Measurements from ENCODE around the gene APOO. TPM values are rescaled to one million over a fixed set of nuclear protein-coding genes. Genes with fewer than 3 reads are reported as not detected.
A peak's percentile ranks its signal among the peaks of the same experiment; 100 is the strongest.

The APOO gene
- total RNA-seq (2014; rRNA removed; shearing (Covaris generic)), result 72.0 and 72.2 TPM in 2 replicates

DNA sequence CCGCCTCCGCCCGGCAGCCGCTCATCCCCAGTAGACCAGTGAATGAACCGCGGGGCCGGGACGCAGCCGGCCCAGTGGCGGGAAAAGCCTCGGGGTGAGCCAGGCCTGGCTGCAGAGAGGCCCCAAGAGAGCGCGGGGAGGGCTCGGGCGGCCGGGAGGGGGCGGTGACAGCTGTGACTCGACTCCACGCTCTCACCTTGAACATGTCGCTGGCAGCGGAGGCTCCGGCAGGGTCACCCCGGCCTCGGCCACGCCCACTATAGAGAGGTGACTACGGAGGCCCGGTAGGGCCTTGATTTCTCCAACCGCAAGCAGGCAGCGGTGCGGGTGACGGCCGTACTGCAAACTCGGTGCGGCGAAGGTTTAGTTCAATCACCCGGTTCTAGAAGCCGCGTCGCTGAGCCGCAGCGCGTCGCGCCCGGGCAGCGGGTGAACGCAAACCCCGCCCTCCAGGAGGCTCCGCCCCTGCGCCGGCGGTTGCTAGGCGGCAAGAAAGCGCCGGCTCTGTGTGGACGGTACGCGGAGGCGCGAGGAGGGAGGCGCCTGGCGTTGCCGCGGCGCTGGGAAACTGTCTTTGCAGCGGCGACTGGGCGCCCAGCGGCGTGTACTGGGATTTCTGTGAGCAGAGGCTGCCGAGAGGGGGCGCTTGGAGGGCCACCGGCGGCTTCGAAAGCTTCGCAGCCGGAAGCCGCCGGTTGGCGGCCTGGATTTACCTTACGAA is at the start of gene APOO, which contains the start of gene CXorf58:
Gene APOO (minus strand): TSS at position 441 of the 721 bp plus-strand sequence. CDS start 236 bp downstream, at position 205.
Gene CXorf58 (plus strand): TSS at position 509 of the 721 bp plus-strand sequence. CDS start 2,297 bp downstream, outside the sequence.
- DNase-seq, result peak; percentile 96
- Histone ChIP-seq H3K36me3 (replicated peaks; ENCODE audit: control insufficient read depth, insufficient read depth, low read length) (no peaks in the 10 kb centered on the region), H3K27me3 (ENCODE audit: control insufficient read depth, insufficient read depth, low read length) (no peaks in the 10 kb centered on the region), H3K4me3 (ENCODE audit: insufficient read depth, low read depth, low read length) (peak within 1 kb of the TSS; percentile 60)

DNA sequence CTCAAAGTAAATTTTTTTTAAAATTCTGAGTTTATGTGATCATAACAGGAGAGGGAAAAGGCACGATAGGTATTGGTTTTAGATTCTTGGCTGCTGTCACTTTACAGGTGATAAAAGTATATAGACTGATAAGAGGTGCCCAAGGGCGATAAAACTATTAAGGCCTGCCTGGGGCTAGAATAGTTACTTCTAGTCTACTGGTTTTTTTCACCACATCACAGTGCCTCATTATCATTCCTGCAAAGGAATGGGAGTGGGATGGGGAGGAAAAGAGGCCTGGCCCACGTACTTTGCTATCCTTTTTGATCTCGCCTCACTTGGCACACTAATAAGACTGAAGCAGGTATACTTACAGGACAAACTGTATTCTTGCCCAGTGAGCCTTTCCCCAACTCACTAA is 46.7 kb upstream of the APOO start:
- Histone ChIP-seq H3K36me3 (replicated peaks; ENCODE audit: control insufficient read depth, insufficient read depth, low read length) (no peaks in the 10 kb centered on the region), H3K27me3 (ENCODE audit: control insufficient read depth, insufficient read depth, low read length) (no peaks in the 10 kb centered on the region), H3K4me3 (ENCODE audit: insufficient read depth, low read depth, low read length) (no peak overlapping the region)
- DNase-seq, result peak; percentile 25

- Histone ChIP-seq H3K4me3 (ENCODE audit: insufficient read depth, low read depth, low read length) (no peak overlapping the region), H3K27me3 (ENCODE audit: control insufficient read depth, insufficient read depth, low read length) (no peaks in the 10 kb centered on the region), H3K36me3 (replicated peaks; ENCODE audit: control insufficient read depth, insufficient read depth, low read length) (no peaks in the 10 kb centered on the region)
- peak; percentile 12 for DNase-seq
Measured at GRCh38 chrX:23953908-23954269, 46.2 kb upstream of the APOO start.

DNA sequence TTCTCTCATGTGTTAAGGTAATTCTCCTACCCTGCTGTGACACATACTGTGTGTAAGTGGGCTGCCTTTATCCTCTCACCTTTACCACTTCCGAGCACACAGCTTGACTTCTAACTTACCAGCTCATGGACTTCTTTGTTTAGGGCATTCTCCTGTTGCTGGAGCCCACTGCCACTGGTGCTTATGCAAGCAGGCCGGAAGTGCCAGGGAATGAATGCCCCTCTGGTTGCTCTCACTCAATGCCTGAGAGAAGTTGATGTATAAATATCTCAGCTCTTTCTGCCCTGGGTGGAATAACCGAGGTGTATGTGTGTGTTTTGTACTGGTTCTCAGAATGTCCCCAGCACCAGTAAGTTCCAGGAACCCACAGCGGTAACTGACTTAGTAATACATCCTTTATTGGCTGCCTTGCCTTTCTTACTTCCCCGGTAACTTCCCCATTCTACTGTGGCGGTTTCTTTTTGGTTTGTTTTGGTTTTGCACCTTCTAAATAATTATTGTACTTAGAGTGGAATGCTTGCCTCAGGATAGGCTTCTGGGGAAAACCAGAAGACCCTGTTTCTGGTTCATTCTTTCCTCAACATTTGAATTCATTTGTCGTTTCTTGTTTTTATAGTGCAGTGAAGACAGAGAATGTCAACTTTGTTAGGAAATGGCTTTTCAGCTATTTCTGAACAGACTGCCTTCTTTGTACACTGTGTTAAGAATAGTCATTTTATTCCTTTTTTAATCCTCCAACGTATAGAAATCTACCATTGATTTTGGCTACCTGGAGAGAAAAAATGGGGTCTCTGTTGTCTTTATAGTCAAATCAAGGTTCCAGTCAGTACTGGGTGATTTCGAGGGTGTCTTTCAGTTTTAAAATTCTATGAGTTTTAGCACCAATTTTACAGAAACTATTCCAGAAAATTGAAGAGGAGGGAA is 45.5 kb upstream of the APOO start:
- Histone ChIP-seq H3K27me3 (ENCODE audit: control insufficient read depth, insufficient read depth, low read length) (no peaks in the 10 kb centered on the region), H3K4me3 (ENCODE audit: insufficient read depth, low read depth, low read length) (no peak overlapping the region), H3K36me3 (replicated peaks; ENCODE audit: control insufficient read depth, insufficient read depth, low read length) (no peaks in the 10 kb centered on the region)
- peak; percentile 80 for DNase-seq

DNA sequence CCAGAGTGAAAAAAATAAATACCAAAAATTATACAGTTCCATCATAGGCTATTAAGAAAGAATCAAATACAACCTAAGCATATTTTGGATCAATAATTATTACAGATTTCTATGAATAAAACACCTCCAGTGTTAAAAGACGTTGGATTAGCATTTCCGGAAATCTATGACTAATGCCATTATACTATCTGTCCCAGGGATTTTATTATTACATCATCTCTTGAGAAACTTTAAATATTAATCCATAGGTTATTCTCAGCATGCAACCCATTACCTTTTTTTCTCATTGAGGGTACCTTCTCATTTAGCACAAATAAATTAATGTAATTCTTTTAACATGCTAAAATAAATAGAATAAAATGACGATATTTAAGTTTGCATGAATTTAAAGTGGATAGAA is 44.7 kb upstream of the APOO start:
- H3K36me3 ChIP-seq (replicated peaks; ENCODE audit: control insufficient read depth, insufficient read depth, low read length), result no peaks in the 10 kb centered on the region
- no peaks in the 10 kb centered on the region for H3K27me3 ChIP-seq (ENCODE audit: control insufficient read depth, insufficient read depth, low read length)
- H3K4me3 ChIP-seq (ENCODE audit: insufficient read depth, low read depth, low read length), result no peak overlapping the region
- no peak for DNase-seq

GRCh38 chrX:23945206-23945605 is 37.5 kb upstream of the APOO start:
- H3K4me3 ChIP-seq (ENCODE audit: insufficient read depth, low read depth, low read length), result no peak overlapping the region
- no peak for DNase-seq
- no peaks in the 10 kb centered on the region for H3K36me3 ChIP-seq (replicated peaks; ENCODE audit: control insufficient read depth, insufficient read depth, low read length)
- H3K27me3 ChIP-seq (ENCODE audit: control insufficient read depth, insufficient read depth, low read length), result no peaks in the 10 kb centered on the region

DNA sequence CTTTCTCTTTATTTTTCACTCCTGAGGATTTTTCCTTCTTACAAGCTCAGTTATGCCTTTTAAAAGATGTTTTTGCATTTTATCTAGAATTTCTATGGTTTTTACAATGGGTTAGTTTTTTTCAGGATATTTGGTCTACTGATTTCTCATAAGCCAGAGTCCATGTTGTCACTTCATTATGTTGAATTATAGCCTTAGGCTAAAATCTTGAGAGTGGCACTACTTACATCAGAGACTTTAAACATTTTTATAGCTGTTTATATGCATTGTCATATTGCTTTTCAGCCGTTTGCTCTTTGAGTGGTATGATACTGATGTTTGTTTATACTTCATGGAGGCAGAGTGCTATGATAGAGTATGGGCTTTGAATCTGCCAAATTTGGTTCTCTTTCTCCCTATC is 36.5 kb upstream of the APOO start:
- Histone ChIP-seq H3K27me3 (ENCODE audit: control insufficient read depth, insufficient read depth, low read length) (no peaks in the 10 kb centered on the region), H3K36me3 (replicated peaks; ENCODE audit: control insufficient read depth, insufficient read depth, low read length) (no peaks in the 10 kb centered on the region), H3K4me3 (ENCODE audit: insufficient read depth, low read depth, low read length) (no peak overlapping the region)
- no peak for DNase-seq

DNA sequence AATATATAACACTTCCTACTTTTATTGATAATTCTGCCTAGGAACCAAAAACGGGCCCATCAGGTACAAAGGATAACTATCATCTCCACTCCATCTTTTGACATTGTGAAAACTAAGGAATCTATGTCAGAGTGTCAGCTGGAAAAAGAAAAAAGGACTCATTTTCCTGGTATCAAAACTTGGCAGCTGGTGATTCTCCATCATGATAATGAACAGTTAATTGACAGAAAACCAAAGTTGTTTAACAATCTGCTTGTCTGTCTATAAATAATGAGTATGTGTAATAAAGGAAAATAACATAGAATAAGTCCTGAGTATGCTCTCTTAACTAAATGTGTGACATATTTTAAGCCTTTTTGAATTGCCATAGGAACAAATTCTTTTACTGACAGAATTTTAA is 31.5 kb upstream of the APOO start:
- H3K27me3 ChIP-seq (ENCODE audit: control insufficient read depth, insufficient read depth, low read length), result no peaks in the 10 kb centered on the region
- no peak overlapping the region for H3K4me3 ChIP-seq (ENCODE audit: insufficient read depth, low read depth, low read length)
- DNase-seq, result no peak
- H3K36me3 ChIP-seq (replicated peaks; ENCODE audit: control insufficient read depth, insufficient read depth, low read length), result no peaks in the 10 kb centered on the region

GRCh38 chrX:23938690-23939089 is 31.0 kb upstream of the APOO start:
- Histone ChIP-seq H3K27me3 (ENCODE audit: control insufficient read depth, insufficient read depth, low read length) (no peaks in the 10 kb centered on the region), H3K4me3 (ENCODE audit: insufficient read depth, low read depth, low read length) (no peak overlapping the region), H3K36me3 (replicated peaks; ENCODE audit: control insufficient read depth, insufficient read depth, low read length) (no peaks in the 10 kb centered on the region)
- DNase-seq, result no peak

GRCh38 chrX:23937100-23937499 is 29.4 kb upstream of the APOO start:
- peak; percentile 47 for DNase-seq
- H3K27me3 ChIP-seq (ENCODE audit: control insufficient read depth, insufficient read depth, low read length), result no peaks in the 10 kb centered on the region
- H3K4me3 ChIP-seq (ENCODE audit: insufficient read depth, low read depth, low read length), result no peak overlapping the region
- no peaks in the 10 kb centered on the region for H3K36me3 ChIP-seq (replicated peaks; ENCODE audit: control insufficient read depth, insufficient read depth, low read length)

- H3K27me3 ChIP-seq (ENCODE audit: control insufficient read depth, insufficient read depth, low read length), result no peaks in the 10 kb centered on the region
- H3K4me3 ChIP-seq (ENCODE audit: insufficient read depth, low read depth, low read length), result no peak overlapping the region
- DNase-seq, result no peak
- H3K36me3 ChIP-seq (replicated peaks; ENCODE audit: control insufficient read depth, insufficient read depth, low read length), result no peaks in the 10 kb centered on the region
Measured at GRCh38 chrX:23936180-23936579, 28.4 kb upstream of the APOO start.

GRCh38 chrX:23935106-23935505 is 27.4 kb upstream of the APOO start:
- no peaks in the 10 kb centered on the region for H3K27me3 ChIP-seq (ENCODE audit: control insufficient read depth, insufficient read depth, low read length)
- H3K36me3 ChIP-seq (replicated peaks; ENCODE audit: control insufficient read depth, insufficient read depth, low read length), result no peaks in the 10 kb centered on the region
- no peak for DNase-seq
- no peak overlapping the region for H3K4me3 ChIP-seq (ENCODE audit: insufficient read depth, low read depth, low read length)

DNA sequence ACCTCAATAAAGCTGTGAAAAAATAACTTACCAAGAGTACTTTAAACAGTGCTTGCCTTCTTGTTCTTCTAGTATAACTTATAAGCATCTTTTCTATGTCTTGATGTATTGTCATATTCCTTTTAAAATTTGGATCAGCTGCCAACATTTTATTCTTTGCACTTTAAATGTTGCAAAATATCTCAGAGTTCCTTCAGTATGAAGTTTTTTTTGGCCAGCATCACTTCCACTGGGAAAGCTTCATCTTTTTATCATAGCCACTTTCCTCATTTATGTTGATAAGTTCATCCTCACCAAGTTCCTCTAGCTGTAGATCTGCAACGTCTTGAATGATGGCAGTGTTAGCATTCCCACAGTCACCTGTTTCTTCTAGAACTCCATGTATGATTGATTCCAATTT is 24.3 kb upstream of the APOO start:
- Histone ChIP-seq H3K4me3 (ENCODE audit: insufficient read depth, low read depth, low read length) (no peak overlapping the region), H3K27me3 (ENCODE audit: control insufficient read depth, insufficient read depth, low read length) (no peaks in the 10 kb centered on the region), H3K36me3 (replicated peaks; ENCODE audit: control insufficient read depth, insufficient read depth, low read length) (no peaks in the 10 kb centered on the region)
- DNase-seq, result no peak

DNA sequence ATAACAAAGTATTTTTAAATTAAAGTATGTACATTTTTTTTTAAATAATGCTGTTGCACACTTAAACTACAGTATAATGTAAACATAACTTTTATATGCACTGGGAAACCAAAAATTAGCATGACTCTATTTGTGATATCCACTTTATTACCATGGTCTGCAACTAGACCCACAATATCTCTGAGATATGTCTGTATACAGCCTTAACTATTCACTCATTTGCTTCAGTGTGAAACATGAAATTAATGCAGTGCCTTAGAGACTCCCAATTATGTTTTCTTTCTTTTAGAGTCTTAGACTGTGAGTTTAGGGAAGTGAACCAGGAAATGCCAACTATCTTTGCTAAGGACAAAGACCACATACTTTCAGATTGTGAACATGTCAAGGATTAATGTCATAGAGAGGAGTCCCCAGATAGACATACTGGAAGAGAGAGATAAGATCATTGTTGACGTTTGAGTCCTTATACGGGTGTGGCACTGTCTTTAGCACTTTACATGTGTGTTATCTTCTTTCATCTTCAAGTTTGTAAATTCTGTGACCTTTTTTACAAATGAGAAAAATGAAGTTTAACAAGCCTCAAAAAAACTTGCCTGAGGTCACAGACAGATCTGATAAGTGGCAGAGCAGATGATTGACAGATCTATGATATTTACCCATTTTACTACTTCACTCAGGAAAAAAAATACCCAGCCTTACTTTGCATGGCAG is 23.3 kb upstream of the APOO start:
- no peak for DNase-seq
- no peaks in the 10 kb centered on the region for H3K27me3 ChIP-seq (ENCODE audit: control insufficient read depth, insufficient read depth, low read length)
- no peaks in the 10 kb centered on the region for H3K36me3 ChIP-seq (replicated peaks; ENCODE audit: control insufficient read depth, insufficient read depth, low read length)
- no peak overlapping the region for H3K4me3 ChIP-seq (ENCODE audit: insufficient read depth, low read depth, low read length)

All from H7 (cell line).